ENCODE results near the gene MPRIP.

MPRIP gene

DNA sequence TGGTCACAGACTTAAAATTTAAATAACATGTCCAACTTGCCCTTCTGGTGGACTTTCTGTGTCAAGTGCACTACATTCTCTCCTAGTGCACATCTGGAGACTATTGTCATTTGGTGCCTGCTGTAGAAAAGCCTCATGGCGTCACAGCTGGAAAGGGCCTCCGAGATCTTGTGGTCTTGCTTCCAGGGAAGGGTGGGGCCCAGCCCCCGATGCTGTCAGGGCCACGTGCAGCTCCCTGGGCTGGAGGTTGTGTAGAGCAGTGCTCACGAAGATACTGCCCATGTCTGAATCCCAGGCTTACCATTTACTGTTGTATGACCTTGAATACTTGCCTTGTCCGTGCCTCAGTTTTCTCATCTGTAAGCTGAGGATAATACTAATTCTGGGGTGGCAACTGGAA is 6.8 kb upstream of the MPRIP start:
- TF ChIP-seq, protein P1, sequence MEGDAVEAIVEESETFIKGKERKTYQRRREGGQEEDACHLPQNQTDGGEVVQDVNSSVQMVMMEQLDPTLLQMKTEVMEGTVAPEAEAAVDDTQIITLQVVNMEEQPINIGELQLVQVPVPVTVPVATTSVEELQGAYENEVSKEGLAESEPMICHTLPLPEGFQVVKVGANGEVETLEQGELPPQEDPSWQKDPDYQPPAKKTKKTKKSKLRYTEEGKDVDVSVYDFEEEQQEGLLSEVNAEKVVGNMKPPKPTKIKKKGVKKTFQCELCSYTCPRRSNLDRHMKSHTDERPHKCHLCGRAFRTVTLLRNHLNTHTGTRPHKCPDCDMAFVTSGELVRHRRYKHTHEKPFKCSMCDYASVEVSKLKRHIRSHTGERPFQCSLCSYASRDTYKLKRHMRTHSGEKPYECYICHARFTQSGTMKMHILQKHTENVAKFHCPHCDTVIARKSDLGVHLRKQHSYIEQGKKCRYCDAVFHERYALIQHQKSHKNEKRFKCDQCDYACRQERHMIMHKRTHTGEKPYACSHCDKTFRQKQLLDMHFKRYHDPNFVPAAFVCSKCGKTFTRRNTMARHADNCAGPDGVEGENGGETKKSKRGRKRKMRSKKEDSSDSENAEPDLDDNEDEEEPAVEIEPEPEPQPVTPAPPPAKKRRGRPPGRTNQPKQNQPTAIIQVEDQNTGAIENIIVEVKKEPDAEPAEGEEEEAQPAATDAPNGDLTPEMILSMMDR (IDR thresholded peaks at IDR 0.05; ENCODE audit: insufficient read depth, low read length, poor library complexity, severe bottlenecking) = no peak
- H3K4me3 ChIP-seq (replicated peaks; ENCODE audit: low read depth, low read length) = no peak overlapping the region
- H3K36me3 ChIP-seq (ENCODE audit: control insufficient read depth, insufficient read depth, low read length) = no peaks in the 10 kb centered on the region
- DNase-seq (ENCODE audit: extremely low read depth, insufficient read length) = no peak
- no peaks in the 10 kb centered on the region for H3K27me3 ChIP-seq (replicated peaks; ENCODE audit: control insufficient read depth, insufficient read depth, low read length)

DNA sequence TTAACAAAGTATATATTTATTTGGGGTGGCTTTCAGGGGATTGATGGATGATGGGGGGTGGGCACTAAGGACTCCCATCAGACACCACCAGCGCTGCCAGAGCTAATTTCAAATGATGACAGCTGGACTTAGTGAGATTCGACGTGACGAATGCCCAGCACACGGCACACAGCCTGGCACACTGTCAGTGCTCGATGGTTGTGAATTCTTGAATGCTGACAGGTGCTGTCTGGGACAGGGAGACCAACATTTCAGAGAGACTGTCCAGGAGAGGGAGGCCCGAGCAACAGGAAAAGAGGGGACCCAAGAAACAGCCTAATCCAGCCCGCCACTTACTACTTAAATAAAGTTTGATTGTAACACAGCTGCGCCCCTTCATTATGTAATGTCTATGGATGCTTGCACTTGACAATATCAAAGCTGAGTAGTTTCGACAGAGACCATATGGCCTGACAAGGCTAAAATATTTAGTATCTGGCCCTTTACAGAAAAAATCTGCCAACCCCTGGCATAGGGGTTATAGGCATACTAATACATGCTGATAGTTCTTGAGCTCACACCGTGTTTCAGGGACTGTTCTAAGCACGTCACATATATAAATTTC is 6.2 kb upstream of the MPRIP start:
- Histone ChIP-seq H3K4me3 (replicated peaks; ENCODE audit: low read depth, low read length) (no peak overlapping the region), H3K27me3 (replicated peaks; ENCODE audit: control insufficient read depth, insufficient read depth, low read length) (no peaks in the 10 kb centered on the region), H3K36me3 (ENCODE audit: control insufficient read depth, insufficient read depth, low read length) (no peaks in the 10 kb centered on the region)
- TF ChIP-seq, protein P1 (IDR thresholded peaks at IDR 0.05; ENCODE audit: insufficient read depth, low read length, poor library complexity, severe bottlenecking) = no peak
- no peak for DNase-seq (ENCODE audit: extremely low read depth, insufficient read length)

DNA sequence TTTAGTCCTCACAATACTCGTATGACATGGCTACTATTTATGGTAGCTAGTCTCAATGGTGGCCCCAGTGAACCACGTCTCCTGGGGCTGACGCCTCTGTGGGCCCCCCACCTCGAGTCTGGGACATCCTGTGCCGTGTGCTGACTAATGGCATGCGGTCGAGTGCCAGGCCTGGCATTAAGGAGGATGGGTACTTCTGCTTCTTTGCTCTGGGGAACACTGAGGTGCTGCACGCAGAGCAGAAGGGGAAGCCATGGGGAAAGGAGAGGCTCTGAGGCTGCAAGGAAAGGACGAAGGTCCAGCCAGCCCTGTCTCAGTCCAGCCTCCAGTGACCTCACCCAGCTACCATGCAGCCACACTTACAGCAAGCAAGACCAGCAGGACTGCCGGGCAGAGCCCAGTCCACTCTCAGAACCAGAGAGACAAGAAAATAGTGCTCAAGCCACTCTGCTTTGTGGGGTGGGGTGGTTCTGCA is 5.7 kb upstream of the MPRIP start:
- Histone ChIP-seq H3K27me3 (replicated peaks; ENCODE audit: control insufficient read depth, insufficient read depth, low read length) (no peaks in the 10 kb centered on the region), H3K36me3 (ENCODE audit: control insufficient read depth, insufficient read depth, low read length) (no peaks in the 10 kb centered on the region), H3K4me3 (replicated peaks; ENCODE audit: low read depth, low read length) (no peak overlapping the region)
- DNase-seq (ENCODE audit: extremely low read depth, insufficient read length) = peak; percentile 56
- TF ChIP-seq, protein P1 (IDR thresholded peaks at IDR 0.05; ENCODE audit: insufficient read depth, low read length, poor library complexity, severe bottlenecking) = no peak

DNA sequence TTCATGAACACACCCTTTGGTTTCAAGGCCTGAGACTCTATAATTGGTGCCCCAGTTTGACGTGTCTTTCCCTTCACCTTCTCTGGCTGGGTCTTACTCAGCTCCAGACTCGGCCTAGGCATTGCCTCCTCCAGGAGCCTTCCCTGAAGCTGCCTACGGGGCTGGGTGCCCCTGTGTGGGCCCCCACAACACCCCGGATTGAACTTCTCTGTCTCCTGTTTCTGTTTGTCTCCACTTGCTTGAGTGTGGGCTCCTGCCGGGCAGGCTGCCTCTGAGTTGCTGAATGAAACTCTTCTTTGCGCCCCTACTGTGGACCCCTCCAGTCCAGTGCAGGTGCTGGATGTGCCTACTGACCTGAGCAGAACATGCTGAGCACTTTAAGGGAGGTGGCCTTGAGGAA is 2.3 kb upstream of the MPRIP start:
- TF ChIP-seq, protein P1 (IDR thresholded peaks at IDR 0.05; ENCODE audit: insufficient read depth, low read length, poor library complexity, severe bottlenecking) = no peak
- Histone ChIP-seq H3K27me3 (replicated peaks; ENCODE audit: control insufficient read depth, insufficient read depth, low read length) (no peaks in the 10 kb centered on the region), H3K36me3 (ENCODE audit: control insufficient read depth, insufficient read depth, low read length) (no peaks in the 10 kb centered on the region), H3K4me3 (replicated peaks; ENCODE audit: low read depth, low read length) (no peak overlapping the region)
- DNase-seq (ENCODE audit: extremely low read depth, insufficient read length) = no peak

DNA sequence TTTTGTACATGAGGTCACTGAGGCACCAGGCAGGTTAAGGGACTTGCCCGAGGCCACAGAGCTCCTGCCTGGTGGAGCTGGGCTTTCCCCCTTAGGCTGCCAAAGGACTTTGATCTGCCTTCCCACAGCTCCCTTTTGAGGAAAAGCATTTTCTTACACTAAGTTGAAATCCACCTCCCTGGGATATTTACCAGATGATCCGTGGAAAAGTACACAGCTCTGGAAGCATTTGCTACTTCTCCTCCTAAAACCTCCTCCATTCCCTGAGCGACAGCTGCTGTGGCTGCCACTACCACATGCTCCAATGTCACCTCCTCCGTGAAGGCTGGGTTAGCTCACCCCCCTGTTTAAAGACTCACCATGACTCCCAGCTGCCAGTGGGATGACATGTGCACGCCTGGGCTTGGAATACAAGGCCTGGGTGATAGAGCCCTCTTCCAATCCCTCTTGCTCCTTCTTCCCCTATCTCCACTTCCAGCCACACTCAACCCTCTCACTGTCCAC is 1.2 kb upstream of the MPRIP start:
- no peaks in the 10 kb centered on the region for H3K27me3 ChIP-seq (replicated peaks; ENCODE audit: control insufficient read depth, insufficient read depth, low read length)
- DNase-seq (ENCODE audit: extremely low read depth, insufficient read length) = no peak
- TF ChIP-seq, protein P1 (IDR thresholded peaks at IDR 0.05; ENCODE audit: insufficient read depth, low read length, poor library complexity, severe bottlenecking) = no peak
- no peak overlapping the region for H3K4me3 ChIP-seq (replicated peaks; ENCODE audit: low read depth, low read length)
- H3K36me3 ChIP-seq (ENCODE audit: control insufficient read depth, insufficient read depth, low read length) = no peaks in the 10 kb centered on the region
